Smooth muscle cell of the brain vasculature (primary cell): ENCODE data around the gene ATG4B.
"Not testable (repeated sequence)": the region's sequence is repeated elsewhere in the genome, so short reads cannot be mapped to it uniquely, and the experiment has no call there.

ENCODE experiments used
- DNase-seq: peaks from one replicate; pipeline ENCODE4 v3.0.0-alpha.2; 2012; ENCODE audit warnings: low read depth, low spot score

Gene ATG4B

DNA sequence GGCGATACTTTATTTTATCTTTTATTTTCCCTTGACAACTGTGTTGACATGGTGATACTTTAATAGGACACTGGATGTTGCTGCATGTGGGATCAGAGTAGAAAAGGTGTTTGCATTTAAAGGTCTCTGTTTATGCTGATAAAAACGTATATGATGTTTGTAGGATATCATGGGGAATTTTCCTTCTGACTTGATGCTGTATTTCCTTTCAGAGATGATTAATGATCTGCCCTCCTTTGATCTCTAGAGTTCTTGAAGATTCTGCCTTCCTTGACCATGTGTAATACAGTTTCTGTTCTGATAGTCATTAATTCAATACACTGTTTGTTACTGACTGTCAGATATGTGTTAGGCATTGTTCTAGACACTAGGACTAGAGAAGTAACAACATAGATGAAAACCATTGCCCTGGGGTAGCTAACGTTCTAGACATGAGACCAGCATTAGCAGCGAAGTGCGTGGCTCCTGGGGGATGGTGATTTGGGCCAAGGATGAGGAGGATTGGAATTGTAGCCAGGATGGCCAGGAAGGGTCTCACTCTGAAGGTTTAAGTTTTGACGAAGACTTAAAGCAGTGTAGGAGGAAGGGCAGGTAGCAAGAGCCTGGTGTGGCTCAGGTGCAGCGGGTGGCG, 2.8 kb downstream of the ATG4B start:
- DNase-seq, result no peak

DNA sequence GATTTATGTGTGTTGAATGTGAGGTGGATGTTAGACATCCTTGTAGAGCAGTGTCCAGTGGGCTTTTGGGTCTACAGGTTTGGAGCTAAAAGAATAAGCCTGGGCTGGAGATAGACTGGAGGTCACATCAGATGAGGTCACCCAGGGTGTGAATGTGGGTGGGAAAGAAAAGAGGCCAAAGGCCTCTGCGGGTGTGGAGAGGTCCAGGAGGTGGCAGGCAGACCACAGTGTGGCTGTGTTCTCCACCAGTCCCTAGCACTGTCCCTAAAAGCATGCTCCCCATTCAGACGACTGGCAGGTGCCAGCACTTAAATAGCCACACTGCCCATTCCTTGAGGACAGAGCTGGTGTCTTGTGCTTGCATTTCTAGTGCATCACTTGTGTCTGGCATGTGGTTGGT, 4.1 kb downstream of the ATG4B start:
- DNase-seq, result no peak

DNA sequence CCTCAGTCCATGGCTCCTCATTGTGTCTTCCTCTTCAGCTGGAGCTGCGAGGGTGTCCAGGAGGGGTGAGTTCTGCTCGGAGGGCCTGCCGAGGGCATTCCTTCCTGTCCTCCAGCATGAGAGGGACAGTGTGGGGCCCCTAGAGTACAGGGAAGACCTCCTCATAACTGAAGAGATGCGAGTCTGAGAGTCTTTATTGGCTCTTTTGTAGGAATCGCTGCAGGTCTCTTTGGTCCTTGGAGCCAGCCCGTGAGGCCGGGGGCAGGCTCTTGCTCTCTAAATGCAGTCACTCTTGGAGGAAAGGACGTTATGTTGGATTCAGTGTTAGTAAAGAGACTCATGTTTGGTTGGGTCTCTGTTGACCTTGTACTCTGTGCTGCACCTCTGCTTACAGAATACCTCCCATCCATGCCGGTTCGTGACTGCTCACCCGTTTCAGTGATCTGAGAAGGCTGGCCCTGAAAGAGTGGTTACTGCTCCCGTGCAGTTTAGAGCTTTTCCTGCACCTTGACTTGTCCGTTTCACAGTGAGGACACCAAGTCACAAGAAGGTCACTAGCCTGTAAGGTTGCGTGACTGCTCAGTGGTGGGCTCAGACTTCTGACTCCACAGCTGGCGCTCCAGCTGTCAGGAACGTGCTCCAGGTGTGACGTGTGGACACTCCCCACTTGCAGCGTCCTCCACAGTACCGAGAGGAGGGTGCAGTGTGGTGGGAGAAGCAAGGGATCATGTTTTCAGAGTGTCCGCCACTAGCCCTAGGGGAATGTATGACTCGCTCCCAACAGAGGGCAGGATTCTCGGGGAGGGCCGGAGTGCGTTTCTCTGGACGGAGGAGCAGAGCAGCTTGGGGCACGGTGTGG, 7.8 kb downstream of the ATG4B start:
- no peak for DNase-seq

DNA sequence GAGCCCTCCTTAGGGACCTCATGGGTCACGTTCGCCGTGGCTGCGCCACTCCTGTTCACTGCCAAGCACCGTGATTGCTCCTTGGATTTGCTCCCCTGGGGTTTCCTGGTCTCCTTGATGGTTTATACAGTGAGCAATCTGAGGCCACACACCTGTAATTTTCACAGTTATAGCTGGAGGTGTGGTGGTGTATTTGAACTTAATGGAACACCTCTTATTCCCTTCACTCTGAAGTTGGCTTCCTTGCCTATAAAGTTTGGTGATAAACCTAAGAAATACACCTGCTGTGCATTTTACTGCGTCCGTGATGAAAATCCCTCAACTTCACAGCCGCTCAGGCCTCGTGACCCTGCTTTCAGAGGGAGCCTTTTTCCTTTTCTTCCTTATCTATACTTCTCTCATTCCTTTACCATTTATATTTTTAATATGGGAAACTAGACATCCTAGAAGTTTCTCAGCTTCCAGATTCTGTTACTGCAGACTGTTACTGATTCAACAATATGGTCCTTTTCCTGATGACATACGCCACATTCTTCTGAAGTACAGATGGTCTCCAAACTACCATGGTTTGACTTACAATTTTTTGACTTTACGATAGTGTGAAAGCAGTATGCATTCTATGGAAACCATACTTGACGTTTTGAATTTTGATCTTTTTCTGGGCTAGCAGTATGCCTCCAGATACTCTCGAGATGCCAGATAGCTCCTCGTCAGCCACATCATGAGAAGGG, 8.6 kb downstream of the ATG4B start:
- no peak for DNase-seq

DNA sequence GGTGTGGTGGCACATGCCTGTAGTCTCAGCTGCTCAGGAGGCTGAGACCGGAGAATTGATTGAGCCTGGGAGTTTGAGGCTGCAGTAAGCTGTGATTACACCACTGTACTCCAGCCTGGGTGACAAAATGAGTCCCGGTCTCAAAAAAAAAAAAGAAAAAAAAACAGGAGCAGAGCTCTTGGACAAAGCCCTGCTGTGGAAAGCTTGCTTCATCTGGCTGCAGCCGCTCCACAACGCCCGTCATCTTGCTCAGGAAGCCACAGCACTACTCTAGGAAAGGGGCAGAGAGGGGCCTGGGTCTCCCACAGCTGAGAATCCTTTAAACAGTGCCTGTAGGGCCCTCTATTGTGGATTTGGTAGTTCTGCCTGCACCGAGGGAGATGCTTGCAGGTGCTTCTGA, 11.0 kb downstream of the ATG4B start:
- no peak for DNase-seq

DNA sequence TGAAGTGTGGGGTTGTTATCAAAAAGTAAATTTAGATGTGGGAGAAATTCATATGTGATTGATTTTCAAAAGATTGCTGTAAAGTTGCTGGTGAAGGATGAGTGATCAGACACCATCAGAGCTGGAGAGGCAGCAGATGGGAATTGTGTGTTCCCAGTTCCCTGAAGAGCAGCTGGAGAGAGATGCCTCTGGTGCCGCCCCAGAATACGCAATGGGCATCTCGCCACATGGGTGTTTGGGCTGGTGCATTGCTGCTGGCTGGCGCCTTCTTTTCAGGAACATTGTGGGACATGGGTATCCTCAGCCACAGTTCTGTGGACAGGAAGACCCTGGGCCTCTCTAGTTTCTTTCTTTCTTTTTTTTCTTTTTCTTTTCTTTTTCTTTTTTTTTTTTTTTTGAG, 11.9 kb downstream of the ATG4B start:
- DNase-seq, result no peak

DNA sequence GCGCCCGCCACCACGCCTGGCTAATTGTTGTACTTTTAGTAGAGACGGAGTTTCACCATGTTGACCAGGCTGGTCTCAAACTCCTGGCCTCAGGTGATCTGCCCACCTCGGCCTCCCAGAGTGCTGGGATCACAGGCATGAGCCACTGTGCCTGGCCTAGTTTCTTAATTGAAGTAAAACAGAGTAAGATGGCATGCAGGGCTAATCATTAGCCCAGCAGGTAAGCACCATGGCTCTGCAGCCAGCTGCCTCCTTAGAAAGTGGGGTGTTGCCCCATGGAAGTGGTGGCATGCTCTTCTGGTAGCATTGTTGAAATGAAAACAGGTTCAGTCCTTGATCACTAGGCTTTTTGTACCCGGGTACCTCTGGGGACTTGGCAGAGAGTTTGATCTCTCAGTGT, 12.4 kb downstream of the ATG4B start:
- no peak for DNase-seq

DNA sequence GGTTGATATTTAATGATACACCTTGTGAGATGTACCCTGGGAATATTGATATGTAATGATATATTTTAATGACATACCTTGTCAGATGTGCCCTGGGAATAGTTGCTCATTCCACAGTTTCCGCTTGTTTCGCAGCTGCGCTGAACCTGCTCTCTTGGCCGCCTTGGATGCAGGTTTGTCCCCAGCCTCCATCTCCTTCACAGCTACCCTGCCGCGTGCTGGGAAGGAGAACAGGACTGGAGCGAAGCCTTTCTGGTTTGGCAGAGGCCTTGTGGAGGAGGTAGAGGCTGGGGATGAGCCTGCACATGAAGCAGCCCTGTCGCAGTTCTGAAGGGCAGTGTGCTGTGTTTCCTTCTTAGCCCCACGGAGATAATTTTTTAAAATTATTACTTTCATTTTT, 14.6 kb downstream of the ATG4B start:
- no peak for DNase-seq

DNA sequence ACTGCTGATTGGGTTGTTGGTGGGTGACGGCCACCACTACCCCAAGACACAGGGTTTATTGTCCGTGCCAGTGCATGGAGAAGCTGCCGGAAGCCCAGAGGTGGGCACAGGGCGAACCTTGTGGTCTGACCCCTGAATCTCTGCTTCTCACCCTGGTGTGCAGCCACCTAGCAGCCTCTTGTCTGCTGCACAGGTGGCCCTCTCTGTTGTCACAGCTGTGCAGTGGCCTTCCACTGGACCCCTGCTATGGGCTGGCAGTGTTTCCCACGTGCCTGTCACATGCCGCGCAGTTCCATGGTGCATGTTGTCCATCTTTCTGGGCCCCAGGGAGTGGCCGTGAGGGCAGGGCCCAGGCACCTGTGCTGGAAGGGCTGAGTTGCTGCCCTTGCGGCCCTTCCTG, 15.2 kb downstream of the ATG4B start:
- DNase-seq, result no peak

DNA sequence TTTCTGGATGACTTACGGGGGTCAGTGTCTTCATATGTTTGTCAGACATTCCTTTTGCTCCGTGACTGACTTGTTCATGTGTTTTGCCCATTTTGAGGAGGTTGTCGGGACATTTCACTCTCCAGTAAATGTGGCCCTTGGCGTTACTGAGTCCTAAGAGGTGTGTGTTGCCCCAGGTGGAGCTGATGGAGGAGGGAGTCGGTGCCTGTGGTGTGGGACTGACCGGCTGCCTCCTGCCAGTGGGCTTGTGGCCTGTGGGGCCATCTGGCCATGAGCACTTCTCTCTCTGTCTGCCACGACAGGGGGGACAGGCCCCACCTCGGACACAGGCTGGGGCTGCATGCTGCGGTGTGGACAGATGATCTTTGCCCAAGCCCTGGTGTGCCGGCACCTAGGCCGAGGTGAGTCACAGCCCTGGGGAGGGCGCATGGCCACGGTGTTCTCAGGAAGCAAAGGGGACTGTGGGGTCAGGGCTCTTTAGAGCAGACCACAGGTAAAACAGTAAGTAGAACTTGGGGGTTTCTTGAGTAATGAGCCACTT, 15.8 kb downstream of the ATG4B start:
- DNase-seq, result no peak

DNA sequence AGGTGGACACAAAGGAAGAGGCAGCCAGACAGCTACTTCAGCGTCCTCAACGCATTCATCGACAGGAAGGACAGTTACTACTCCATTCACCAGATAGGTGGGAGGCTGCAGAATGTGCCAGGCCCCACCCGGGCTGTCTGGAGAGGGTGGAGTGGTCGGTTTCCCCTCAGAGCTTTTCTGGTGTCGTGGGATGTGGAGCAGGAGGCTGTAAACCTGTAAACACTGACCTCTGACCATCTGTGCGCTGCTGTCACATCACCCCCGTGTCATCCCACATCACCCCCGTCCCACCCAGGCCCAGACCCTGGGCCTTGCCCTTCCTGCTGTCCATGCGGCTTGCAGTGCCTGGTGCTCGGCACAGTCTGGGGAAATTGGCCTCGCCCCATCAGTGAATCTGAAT, 17.1 kb downstream of the ATG4B start:
- no peak for DNase-seq

DNA sequence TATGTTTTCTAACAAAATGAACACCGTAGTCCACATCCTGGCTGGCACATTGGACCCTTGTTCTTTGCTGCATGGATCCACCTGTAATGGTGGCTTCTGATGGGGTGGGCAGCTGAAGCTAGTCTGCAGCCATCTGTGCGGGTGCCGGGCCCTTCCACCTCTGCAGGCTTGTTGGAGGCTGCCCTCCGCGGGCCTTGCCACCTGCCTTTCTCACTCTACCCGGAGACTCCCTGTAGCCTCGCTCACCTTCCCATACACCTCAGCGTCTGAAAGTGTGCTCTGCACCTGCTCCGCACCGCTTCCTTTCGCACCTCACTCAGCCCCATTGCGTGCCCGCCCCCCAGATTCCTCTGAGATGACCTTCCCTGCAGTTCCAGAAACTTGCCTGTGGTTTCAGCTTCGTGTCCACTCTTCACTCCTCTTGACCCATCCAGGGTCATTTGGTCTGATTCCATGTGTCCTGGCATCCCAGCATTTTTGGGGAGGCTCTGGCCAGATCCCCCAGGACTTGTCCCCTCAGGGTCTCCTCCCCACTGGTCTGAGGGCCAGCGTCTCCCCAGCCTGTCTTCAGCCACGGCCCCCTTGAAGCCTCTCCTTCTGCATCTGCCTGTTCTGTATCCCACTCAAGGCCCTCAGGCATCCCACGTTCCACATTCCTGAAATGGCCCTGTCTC, 18.2 kb downstream of the ATG4B start:
- DNase-seq, result no peak

DNA sequence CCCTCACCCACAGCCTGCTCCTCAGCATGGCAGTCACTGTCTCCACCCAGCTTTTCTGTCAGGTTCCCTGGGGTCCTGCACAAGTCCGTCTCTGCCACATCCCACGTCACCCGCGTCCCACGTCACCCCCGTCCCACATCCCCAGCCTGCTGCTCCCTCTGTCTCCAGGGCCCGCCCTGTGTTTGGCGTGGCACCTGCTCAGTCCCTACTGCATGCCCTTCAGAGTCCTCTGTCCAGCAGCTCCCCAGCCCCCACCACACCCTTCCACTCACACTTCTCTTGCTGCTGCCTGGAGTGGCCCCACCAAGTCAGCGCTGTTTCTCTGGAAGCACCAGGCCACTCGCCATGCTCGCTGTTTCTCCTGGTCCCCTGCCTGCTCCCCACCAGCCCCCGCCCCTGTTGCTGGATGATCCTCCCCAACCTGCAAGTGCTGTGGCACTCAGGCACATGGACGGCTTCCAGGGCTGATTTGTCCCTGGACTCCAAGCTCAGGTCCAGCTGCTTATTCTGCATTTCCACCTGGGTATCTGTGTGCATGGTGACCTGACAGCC, 18.8 kb downstream of the ATG4B start:
- DNase-seq, result no peak

DNA sequence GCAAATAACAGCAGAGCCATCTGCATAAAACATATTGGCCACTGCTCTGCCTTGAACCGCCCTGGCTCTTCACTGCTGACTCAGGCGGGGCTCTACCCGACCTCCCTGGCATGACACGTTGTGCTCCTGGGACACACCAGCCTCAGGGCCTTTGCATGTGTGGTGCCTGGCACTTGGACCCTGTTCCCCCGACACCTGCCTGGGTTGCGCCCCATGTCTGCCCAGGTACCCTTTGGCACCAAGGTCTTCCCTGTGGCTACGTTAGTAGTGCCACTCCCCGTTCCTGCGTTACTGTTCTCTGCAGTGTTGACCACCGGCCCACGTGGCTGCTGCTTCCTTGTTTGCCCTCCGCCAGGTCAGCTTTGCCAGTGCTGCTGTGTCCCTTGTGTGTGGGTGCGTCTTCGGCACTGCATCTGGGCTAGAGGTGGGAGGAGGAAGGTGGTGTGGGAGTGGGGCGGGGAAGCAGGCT, 20.3 kb downstream of the ATG4B start:
- DNase-seq, result no peak

DNA sequence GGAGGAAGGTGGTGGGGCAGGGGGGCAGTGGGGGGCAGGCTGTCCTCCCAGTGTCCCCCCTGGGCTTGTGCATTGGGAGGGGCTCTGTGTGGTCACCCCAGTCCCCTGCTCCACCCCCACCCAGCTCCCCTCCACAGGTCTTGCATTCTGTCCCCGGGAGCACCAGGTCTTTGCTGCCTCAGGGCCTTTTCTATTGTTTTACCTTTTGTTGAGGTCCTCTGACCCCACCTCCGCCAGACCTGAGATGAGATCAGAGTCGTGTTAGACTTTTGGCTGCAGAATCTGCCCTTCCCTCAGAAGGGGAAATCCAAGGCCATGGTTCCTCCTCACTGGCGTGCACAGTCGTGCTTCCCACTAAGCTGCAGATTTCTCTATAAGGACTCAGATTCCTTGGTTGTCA, 20.8 kb downstream of the ATG4B start:
- no peak for DNase-seq

DNA sequence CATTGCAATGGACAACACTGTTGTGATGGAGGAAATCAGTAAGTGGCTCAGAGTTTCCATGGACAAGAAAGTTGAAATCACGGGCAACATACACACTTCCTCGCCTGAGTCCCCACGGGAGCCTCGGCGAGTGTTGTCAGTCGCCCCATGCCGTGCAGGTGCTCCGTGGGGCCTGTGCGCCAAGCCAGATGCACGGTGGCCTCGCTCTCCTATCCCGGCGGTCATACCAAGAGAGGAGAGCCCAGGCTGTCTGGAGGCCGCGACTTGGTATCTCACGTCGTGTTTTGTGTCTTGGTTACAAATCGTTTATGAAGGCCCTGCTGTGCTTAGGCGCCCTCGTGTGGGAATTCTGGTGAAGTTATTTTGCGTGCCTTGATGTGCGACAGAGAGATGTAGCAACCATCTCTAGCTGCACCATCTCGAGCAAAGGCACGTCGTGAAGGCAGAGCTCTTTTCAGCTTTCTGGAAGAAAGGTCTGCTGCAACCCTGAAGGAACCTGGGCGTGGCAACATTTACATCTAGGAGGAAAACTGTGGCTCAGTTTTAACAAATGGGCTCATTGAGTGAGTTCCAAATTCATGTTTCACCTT, 21.8 kb downstream of the ATG4B start:
- peak; percentile 51 for DNase-seq

DNA sequence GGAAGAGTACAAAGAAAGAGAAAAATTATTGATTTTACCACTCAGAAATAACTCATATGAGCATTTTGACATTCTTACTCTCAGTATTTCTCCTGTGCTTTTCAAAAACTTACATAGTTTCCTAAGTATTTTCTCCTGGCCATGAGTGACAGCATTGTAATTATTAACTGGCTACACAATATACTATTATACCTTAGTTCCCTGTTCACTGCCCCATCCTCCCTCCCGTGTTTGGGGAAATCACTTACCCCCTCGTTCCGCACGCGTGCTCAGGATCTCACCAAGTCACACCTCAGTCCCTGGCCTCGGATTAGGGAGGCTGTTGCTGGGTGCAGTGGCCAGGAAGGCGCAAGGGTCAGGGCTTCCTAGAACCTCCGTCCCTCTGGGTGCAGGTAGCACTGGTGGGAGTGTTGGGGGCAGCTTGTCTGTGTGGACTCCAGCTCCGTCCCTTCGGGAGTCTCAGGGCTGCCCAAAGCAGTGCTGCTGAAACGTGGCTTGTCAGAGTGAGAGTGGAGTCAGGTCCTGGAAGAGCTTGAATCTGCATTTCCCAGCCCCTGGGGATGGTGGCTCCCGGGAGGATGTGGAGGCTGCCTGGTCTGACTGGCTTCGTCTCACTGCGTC, 23.2 kb downstream of the ATG4B start:
- no peak for DNase-seq

DNA sequence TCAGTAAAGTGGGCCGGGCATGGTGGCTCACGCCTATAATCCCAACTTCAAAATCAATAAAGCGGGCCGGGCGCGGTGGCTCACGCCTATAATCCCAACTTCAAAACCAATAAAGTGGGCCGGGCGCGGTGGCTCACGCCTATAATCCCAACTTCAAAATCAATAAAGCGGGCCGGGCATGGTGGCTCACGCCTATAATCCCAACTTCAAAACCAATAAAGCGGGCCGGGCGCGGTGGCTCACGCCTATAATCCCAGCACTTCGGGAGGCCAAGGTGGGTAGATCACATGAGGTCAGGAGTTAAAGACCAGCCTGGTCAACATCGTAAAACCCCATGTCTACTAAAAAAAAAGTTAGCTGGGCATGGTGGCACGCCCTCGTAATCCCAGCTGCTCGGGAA, 25.2 kb downstream of the ATG4B start:
- not testable (repeated sequence) for DNase-seq

DNA sequence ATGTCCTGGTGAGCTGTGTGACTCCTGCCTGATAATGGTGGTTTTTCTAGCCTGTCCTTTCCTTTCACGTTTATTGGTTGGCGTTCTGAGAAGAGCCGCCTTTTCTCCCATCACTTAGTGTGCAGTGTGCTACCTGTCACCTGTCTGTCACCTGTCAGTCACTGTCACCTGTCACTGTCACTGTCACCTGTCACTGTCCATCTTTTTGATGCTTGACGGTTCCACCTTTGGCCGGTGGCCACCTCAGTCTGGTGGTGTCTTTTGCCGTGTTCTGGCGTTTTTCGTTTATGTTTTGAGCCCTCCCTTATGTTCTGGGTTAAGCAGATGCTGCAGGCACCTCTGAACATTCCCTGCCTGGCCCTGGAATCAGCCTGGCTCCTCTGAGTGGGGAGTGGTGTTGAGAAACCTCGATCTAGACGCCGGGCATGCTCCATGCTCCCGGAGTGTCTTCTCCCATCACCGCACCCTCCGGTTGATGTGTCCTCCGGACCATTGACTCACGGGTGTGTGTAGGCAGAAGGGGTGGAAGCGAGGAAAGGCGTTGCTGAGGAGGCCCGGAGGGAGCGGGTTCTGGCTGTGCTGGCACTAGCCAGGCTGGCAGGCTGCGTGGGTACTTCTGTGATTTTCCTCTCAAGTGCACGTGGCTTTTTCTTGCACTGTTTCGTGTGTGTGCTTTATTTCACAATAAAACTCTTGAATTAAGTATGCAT, 28.4 kb downstream of the ATG4B start:
- DNase-seq, result no peak
